Heart left ventricle (tissue), 16 donors: Measurements from ENCODE around the gene CDC16. TPM values are rescaled to one million over a fixed set of nuclear protein-coding genes. Genes with fewer than 3 reads are reported as not detected.

Source experiments
- ATAC-seq, 4 donors: fragments of 200-7000 bp; cut with Tn5 transposase; one replicate each; pipeline ENCODE4 v1.9.1; 2020 to 2022; ENCODE audit warnings: moderate library complexity in 4 of 4, mild to moderate bottlenecking in 3 of 4, moderate number of reproducible peaks in 1 of 4
- DNase-seq, 5 donors: peaks; one replicate each; pipeline ENCODE4 v3.0.0-alpha.2; 2020
- H3K27ac ChIP-seq, 12 donors: fragments of 200-600 bp; sonication (generic) in 4 of 12; one replicate each; pipeline versions ENCODE4 v1.5.0 to v1.8.0; 2016 to 2022; ENCODE audit warnings: mild to moderate bottlenecking in 2 of 12
- H3K27me3 ChIP-seq, 9 donors: fragments of 200-600 bp; sonication (generic) in 2 of 9; one replicate each; pipeline versions ENCODE4 v1.5.1 to v1.8.0; 2016 to 2022; ENCODE audit warnings: mild to moderate bottlenecking in 3 of 9
- H3K36me3 ChIP-seq, 9 donors: fragments of 200-600 bp; sonication (generic) in 2 of 9; one replicate each; pipeline versions ENCODE4 v1.5.0 to v1.8.0; 2018 to 2022; ENCODE audit warnings: mild to moderate bottlenecking in 2 of 9
- H3K4me1 ChIP-seq, 12 donors: fragments of 200-600 bp; sonication (generic) in 4 of 12; one replicate each; pipeline versions ENCODE4 v1.5.0 to v1.8.0; 2016 to 2022; ENCODE audit warnings: mild to moderate bottlenecking in 3 of 12
- H3K4me3 ChIP-seq, 12 donors: fragments of 200-600 bp; sonication (generic) in 4 of 12; one replicate each; pipeline versions ENCODE4 v1.5.0 to v1.8.0; 2017 to 2022; ENCODE audit warnings: mild to moderate bottlenecking in 9 of 12, moderate library complexity in 4 of 12
- H3K9me3 ChIP-seq, 12 donors: fragments of 200-600 bp; sonication (generic) in 4 of 12; one replicate each; pipeline versions ENCODE4 v1.5.0 to v1.8.0; 2016 to 2022; ENCODE audit warnings: mild to moderate bottlenecking in 1 of 12
- CTCF ChIP-seq, 12 donors: fragments of 200-600 bp; sonication (generic) in 4 of 12; IDR thresholded peaks; one replicate each; pipeline versions ENCODE4 v1.5.0 to v1.8.0; 2018 to 2022; ENCODE audit warnings: antibody characterized with exemption in 12 of 12, mild to moderate bottlenecking in 5 of 12
- POLR2A ChIP-seq, 2 donors: fragments of 450-650 bp; IDR thresholded peaks; one replicate each; pipeline ENCODE4 v1.6.1; 2017; ENCODE audit warnings: antibody characterized with exemption in 2 of 2, mild to moderate bottlenecking in 2 of 2, moderate library complexity in 2 of 2
- WGBS, 4 donors: extraction: QIAGEN DNeasy Blood & Tissue Kit in 2 of 4; methylation state at CpG; one replicate each; pipeline versions ENCODE4 v1.1.5 to v1.1.7; 2013 to 2018; 5-methylcytosine and 5-hydroxymethylcytosine counted together
- intact Hi-C, 10 donors: fragments of 100-400 bp; cut with DNase I; formaldehyde crosslinking; loops; one replicate each; pipeline versions ENCODE4 v1.11.1 to v1.14.2; 2022
- polyA plus RNA-seq, 2 donors: library from polyadenylated mRNA; stranded (reverse); fragments of 200-250 nt; gene quantifications; one replicate each; pipeline ENCODE4 v1.2.3, GENCODE V29; 2013
- total RNA-seq, 9 donors: library from RNA; depleted of rRNA in 2 of 9; stranded (reverse); fragments of >200 nt in 2 of 9; fragmentation: NEBNext Ultra II Directional in 3 of 9; extraction: Animal tissue kit (Norgen Biotek cat#: 25700) in 3 of 9; gene quantifications; one replicate each; pipeline versions ENCODE4 v1.1.0 to v1.2.4, GENCODE V29; 2016 to 2023
- donor health status: ischemic (EF 13 %, LVEDD 7.1; RV severe dilation, severe dysfunction).
- donor health status: healthy with polysubstance abuse.
- donor health status: DM: no; HTN: yes; CAD: no.
- donor health status: DM: no; HTN: no; CAD: no.
- donor health status: ischemic (EF 25% LVEDD 6.9; RV normal size, moderate dysfunction).
- donor health status: ischemic (EF 25% LVEDD 5.7; RV mildly dilated, moderate dysfunction).
- donor health status: healthy.
- donor health status: DM: yes; HTN: yes; CAD: no.
- donor health status: ischemic (EF 35%, LVEDD 5.7; RV mildly dilated, moderate dysfunction).
- donor health status: nonischemic (EF 11% LVEDD 7.7; RV severe dilation, severe dysfunction).
- donor health status: DM: yes; HTN: yes; CAD: no.
- donor health status: PGD.
- donor health status: ischemic (EF 29% LVEDD 5.4; RV normal size, mild dysfunction).
- donor health status: nonischemic (EF 23%, LVEDD 6.1; RV moderate dilation, normal function).

CDC16 gene
- total and polyA plus RNA-seq, 11 donors = 20.0 to 41.7 (median 32.4) TPM

- H3K4me1 ChIP-seq = peaks cover 0 to 18% (median 1%) of the 10 kb centered on the region in 12 donors
- no peaks in the 10 kb centered on the region for H3K27me3 ChIP-seq
- H3K27ac ChIP-seq = no peak overlapping the region
- DNase-seq (no peak), ATAC-seq (no peak)
- peaks cover 0 to 100% (median 100%) of the 10 kb centered on the region in 9 donors for H3K36me3 ChIP-seq
- intact Hi-C loops = no loop called here
- no peak overlapping the region for H3K4me3 ChIP-seq
- 91 to 94% (median 93%) methylated on average over 8 of the region's 8 CpGs for WGBS, 4 donors
- TF ChIP-seq CTCF (IDR thresholded peaks at IDR 0.05) (no peak), POLR2A (IDR thresholded peaks at IDR 0.05) (no peak)
- no peaks in the 10 kb centered on the region for H3K9me3 ChIP-seq
These were observed 30.4 kb downstream of the CDC16 start for GRCh38 chr13:114264886-114265611.

- DNase-seq (no peak), ATAC-seq (no peak)
- no peaks in the 10 kb centered on the region for H3K27me3 ChIP-seq
- peaks cover 0 to 99% (median 91%) of the 10 kb centered on the region in 9 donors for H3K36me3 ChIP-seq
- H3K4me1 ChIP-seq = peaks cover 0 to 13% (median under 1%) of the 10 kb centered on the region in 12 donors
- no peak overlapping the region for H3K27ac ChIP-seq
- TF ChIP-seq POLR2A (IDR thresholded peaks at IDR 0.05) (no peak), CTCF (IDR thresholded peaks at IDR 0.05) (no peak)
- H3K9me3 ChIP-seq = no peaks in the 10 kb centered on the region
- H3K4me3 ChIP-seq = no peak overlapping the region
- intact Hi-C loops = no loop called here
- 93 to 98% (median 95%) methylated on average over 5 of the region's 5 CpGs for WGBS, 4 donors
These were observed 31.5 kb downstream of the CDC16 start for GRCh38 chr13:114266241-114266640.

GRCh38 chr13:114268344-114269280 is 33.9 kb downstream of the CDC16 start:
- TF ChIP-seq CTCF (IDR thresholded peaks at IDR 0.05) = no peak
- no peak for TF ChIP-seq POLR2A (IDR thresholded peaks at IDR 0.05)
- peaks cover 2 to 97% (median 84%) of the 10 kb centered on the region in 9 donors for H3K36me3 ChIP-seq

GRCh38 chr13:114269281-114269770 is 34.6 kb downstream of the CDC16 start:
- ATAC-seq (no peak), DNase-seq (no peak)
- intact Hi-C loops = no loop called here
- 90 to 94% (median 91%) methylated on average over 4 of the region's 4 CpGs for WGBS, 4 donors
- peaks cover 2 to 97% (median 84%) of the 10 kb centered on the region in 9 donors for H3K36me3 ChIP-seq
- TF ChIP-seq CTCF (IDR thresholded peaks at IDR 0.05) (no peak), POLR2A (IDR thresholded peaks at IDR 0.05) (no peak)
- H3K4me3 ChIP-seq = no peak overlapping the region
- H3K4me1 ChIP-seq = no peaks in the 10 kb centered on the region
- H3K27ac ChIP-seq = no peak overlapping the region
- H3K27me3 ChIP-seq = no peaks in the 10 kb centered on the region
- H3K9me3 ChIP-seq = no peaks in the 10 kb centered on the region

More at GRCh38 chr13:114268344-114269280, 33.9 kb downstream of the CDC16 start:
- intact Hi-C loops = no loop called here
- Histone ChIP-seq H3K27ac (peak overlapping the region in 1 of 12 donors; percentile 11), H3K9me3 (no peaks in the 10 kb centered on the region), H3K4me3 (peak overlapping the region in 1 of 12 donors; percentile 0), H3K27me3 (no peaks in the 10 kb centered on the region), H3K4me1 (no peaks in the 10 kb centered on the region)
- no peak for DNase-seq
- 94 to 97% (median 97%) methylated on average over 6 of the region's 6 CpGs for WGBS, 4 donors
- ATAC-seq = no peak
